ENCODE results near the gene GET4. TPM values are rescaled to one million over a fixed set of nuclear protein-coding genes. Genes with fewer than 3 reads are reported as not detected.

Gene GET4
- total RNA-seq, 6 experiments from 2014 or later, result 15.6 to 38.3 (median 28.3) TPM

- H3K36me3 ChIP-seq, result peaks cover 0 to 24% (median 7%) of the 10 kb centered on the region in 4 donors
- H3K9me3 ChIP-seq, result no peaks in the 10 kb centered on the region
- TF ChIP-seq POLR2A (IDR thresholded peaks at IDR 0.05), result no peak
- TF ChIP-seq CTCF (IDR thresholded peaks at IDR 0.05), result no peak
- H3K4me1 ChIP-seq, result peaks cover 0 to 25% (median 12%) of the 10 kb centered on the region in 4 donors
- peak overlapping the region; percentile 50 to 92 (median 60) for H3K27ac ChIP-seq
- H3K27me3 ChIP-seq, result no peaks in the 10 kb centered on the region
- intact Hi-C loops (cut with DNase I), result loop anchor here in 1 of 2 donors (5.0 kb wide), 1 partner anchor 87 kb away; no protein-coding TSS in a partner anchor
- DNase-seq (no peak), ATAC-seq (no peak)
- H3K4me3 ChIP-seq, result no peak overlapping the region
- 43% methylated on average over 9 of the region's 9 CpGs for WGBS (ENCODE audit: insufficient coverage, low coverage, low lambda C conversion rate, missing lambda C conversion rate)
These were observed 2.2 kb upstream of the GET4 start for GRCh38 chr7:874031-874749.

GRCh38 chr7:875051-875450, 1.3 kb upstream of the GET4 start:
- no peaks in the 10 kb centered on the region for H3K9me3 ChIP-seq
- 63% methylated on average over 6 of the region's 7 CpGs for WGBS (ENCODE audit: insufficient coverage, low coverage, low lambda C conversion rate, missing lambda C conversion rate)
- H3K27me3 ChIP-seq, result no peaks in the 10 kb centered on the region
- no peak for ATAC-seq
- peak overlapping the region; percentile 75 to 89 (median 85) for H3K27ac ChIP-seq
- intact Hi-C loops (cut with DNase I), result no loop called here
- peaks cover 0 to 34% (median 15%) of the 10 kb centered on the region in 4 donors for H3K4me1 ChIP-seq
- no peak for DNase-seq
- H3K36me3 ChIP-seq, result peaks cover 0 to 17% (median 4%) of the 10 kb centered on the region in 4 donors
- H3K4me3 ChIP-seq, result no peak overlapping the region
- TF ChIP-seq POLR2A (IDR thresholded peaks at IDR 0.05) (no peak), CTCF (IDR thresholded peaks at IDR 0.05) (no peak)

GRCh38 chr7:875476-876076, 778 bp upstream of the GET4 start:
- no peak for ATAC-seq
- peak overlapping the region; percentile 75 to 89 (median 85) for H3K27ac ChIP-seq
- peaks cover 0 to 39% (median 18%) of the 10 kb centered on the region in 4 donors for H3K4me1 ChIP-seq
- DNase-seq, result peak in 2 of 3 donors; percentile 54 to 65
- no peaks in the 10 kb centered on the region for H3K27me3 ChIP-seq
- peak overlapping the region; percentile 32 to 53 (median 34) for H3K4me3 ChIP-seq
- peaks cover 0 to 12% (median 2%) of the 10 kb centered on the region in 4 donors for H3K36me3 ChIP-seq
- TF ChIP-seq CTCF (IDR thresholded peaks at IDR 0.05) (no peak), POLR2A (IDR thresholded peaks at IDR 0.05) (no peak)
- intact Hi-C loops (cut with DNase I), result no loop called here
- 59% methylated on average over 11 of the region's 27 CpGs for WGBS (ENCODE audit: insufficient coverage, low coverage, low lambda C conversion rate, missing lambda C conversion rate)
- no peaks in the 10 kb centered on the region for H3K9me3 ChIP-seq

GRCh38 chr7:876972-877311, 588 bp downstream of the GET4 start:
- Histone ChIP-seq H3K36me3 (peaks cover 0 to 10% (median 2%) of the 10 kb centered on the region in 4 donors), H3K27me3 (no peaks in the 10 kb centered on the region), H3K4me3 (peak overlapping the region; percentile 73 to 94 (median 76)), H3K27ac (peak overlapping the region; percentile 76 to 82 (median 77)), H3K4me1 (peaks cover 0 to 47% (median 21%) of the 10 kb centered on the region in 4 donors), H3K9me3 (no peaks in the 10 kb centered on the region)
- WGBS (ENCODE audit: insufficient coverage, low coverage, low lambda C conversion rate, missing lambda C conversion rate), result 1% methylated on average over 14 of the region's 26 CpGs
- DNase-seq, result no peak
- TF ChIP-seq POLR2A (IDR thresholded peaks at IDR 0.05) (no peak), CTCF (IDR thresholded peaks at IDR 0.05) (no peak)
- peak; percentile 1 to 9 (median 5) for ATAC-seq
- intact Hi-C loops (cut with DNase I), result no loop called here

Measured in right lobe of liver (tissue), 6 donors.